DOHH2 (cell line): ENCODE measurements around the gene LRRC56.

Source experiments
- H3F3A ChIP-seq: fragments of 200-600 bp; sonication (generic), shearing (Covaris generic); 2 replicates; pipeline ENCODE4 v1.6.0; 2016; ENCODE audit warnings: antibody characterized with exemption, mild to moderate bottlenecking; ENCODE audit not compliant: control insufficient read depth, insufficient read depth
- H3K27ac ChIP-seq: fragments of 200-600 bp; sonication (generic); 2 replicates; pipeline ENCODE4 v1.5.1; 2014; ENCODE audit warnings: low read depth, mild to moderate bottlenecking, low read length, moderate library complexity
- H3K27me3 ChIP-seq: fragments of 200-600 bp; sonication (generic); 2 replicates; pipeline ENCODE4 v1.6.1; 2014; ENCODE audit warnings: mild to moderate bottlenecking, low read length, mixed read lengths; ENCODE audit not compliant: control insufficient read depth
- H3K36me3 ChIP-seq: fragments of 200-600 bp; sonication (generic); 2 replicates; pipeline ENCODE4 v1.6.1; 2014; ENCODE audit warnings: mild to moderate bottlenecking, low read length, moderate library complexity, mixed read lengths; ENCODE audit not compliant: control insufficient read depth
- H3K4me1 ChIP-seq: fragments of 200-600 bp; sonication (generic); 2 replicates; pipeline ENCODE4 v1.6.1; 2014; ENCODE audit warnings: mild to moderate bottlenecking, low read length, mixed read lengths; ENCODE audit not compliant: control insufficient read depth
- H3K4me2 ChIP-seq: fragments of 200-600 bp; sonication (generic); 2 replicates; pipeline ENCODE4 v1.6.0; 2014; ENCODE audit warnings: mild to moderate bottlenecking, low read length, moderate library complexity
- H3K4me3 ChIP-seq: fragments of 200-600 bp; sonication (generic); 2 replicates; pipeline ENCODE4 v1.5.1; 2014; ENCODE audit warnings: mild to moderate bottlenecking, low read length, mixed read lengths
- H3K79me2 ChIP-seq: fragments of 200-600 bp; sonication (generic); 2 replicates; pipeline ENCODE4 v1.6.1; 2014; ENCODE audit warnings: mild to moderate bottlenecking, low read length, mixed read lengths; ENCODE audit not compliant: control insufficient read depth
- H3K9me2 ChIP-seq: fragments of 200-600 bp; sonication (generic); replicated peaks from 2 replicates; pipeline ENCODE4 v1.6.1; 2014; ENCODE audit warnings: mild to moderate bottlenecking, low read length, mixed read lengths; ENCODE audit not compliant: control insufficient read depth
- H3K9me3 ChIP-seq: fragments of 200-600 bp; sonication (generic); 2 replicates; pipeline ENCODE4 v1.6.1; 2014; ENCODE audit warnings: antibody characterized with exemption, low read length, mixed read lengths; ENCODE audit not compliant: control insufficient read depth, insufficient read depth
- H4K20me1 ChIP-seq: fragments of 200-600 bp; sonication (generic); 2 replicates; pipeline ENCODE4 v1.6.0; 2014; ENCODE audit warnings: low read depth, mild to moderate bottlenecking, antibody characterized with exemption, low read length, moderate library complexity; ENCODE audit not compliant: control insufficient read depth, insufficient read depth
- EZH2phosphoT487 ChIP-seq: fragments of 200-600 bp; sonication (generic); IDR thresholded peaks from 2 replicates; pipeline ENCODE4 v1.6.1; 2017; ENCODE audit warnings: borderline replicate concordance, mild to moderate bottlenecking, antibody characterized with exemption, low read length, moderate library complexity, mixed read lengths
- TF ChIP-seq, protein P1 (sequence below): fragments of 200-600 bp; sonication (generic); IDR thresholded peaks from one replicate; pipeline ENCODE4 v1.5.1; 2014; ENCODE audit warnings: antibody characterized with exemption, mild to moderate bottlenecking, low read depth, low read length; ENCODE audit not compliant: poor library complexity, severe bottlenecking

The LRRC56 gene

DNA sequence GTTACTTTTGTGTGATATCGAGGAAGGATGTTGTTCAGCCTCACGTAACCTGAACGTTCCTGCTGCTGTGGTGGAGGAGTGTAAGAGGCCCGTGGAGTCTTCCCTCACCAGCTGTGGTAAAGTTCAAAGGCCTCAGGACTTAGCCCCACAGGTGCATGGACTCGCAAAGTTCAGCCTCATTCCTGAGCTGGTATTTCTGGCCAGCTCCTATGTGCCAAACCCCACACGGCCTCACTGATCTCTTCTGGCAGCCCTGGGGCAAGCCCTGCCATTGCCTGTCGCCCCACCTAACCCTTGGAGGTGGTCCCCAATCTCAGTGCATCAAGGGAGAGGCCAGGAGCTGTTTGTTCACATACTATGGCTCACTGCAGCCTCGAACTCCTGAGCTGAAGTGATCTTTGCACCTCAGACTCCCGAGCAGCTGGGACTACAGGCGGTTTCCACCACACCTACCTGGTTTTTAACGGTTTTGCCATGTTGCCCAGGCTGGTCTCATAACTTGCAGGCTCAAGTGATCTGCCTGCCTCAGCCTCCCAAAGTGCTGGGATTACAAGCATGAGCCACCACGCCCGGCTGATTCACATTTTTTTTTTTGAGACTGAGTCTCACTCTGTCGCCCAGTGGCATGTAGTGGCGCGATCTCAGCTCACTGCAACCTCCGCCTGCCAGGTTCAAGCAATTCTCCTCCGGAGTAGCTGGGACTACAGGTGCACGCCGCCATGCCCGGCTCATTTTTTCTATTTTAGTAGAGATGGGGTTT, 41.1 kb downstream of the LRRC56 start:
- Histone ChIP-seq H3K4me3 (peak overlapping the region; percentile 95), H3K9me3 (no peaks in the 10 kb centered on the region), H3K4me2 (peak overlapping the region; percentile 95), H3K4me1 (peaks cover 30% of the 10 kb centered on the region), H3K36me3 (peaks cover 48% of the 10 kb centered on the region), H3F3A (no peaks in the 10 kb centered on the region), H4K20me1 (peaks cover 25% of the 10 kb centered on the region), H3K27ac (no peak overlapping the region), H3K79me2 (peaks cover 63% of the 10 kb centered on the region), H3K9me2 (no peaks in the 10 kb centered on the region), H3K27me3 (peaks cover 8% of the 10 kb centered on the region)
- TF ChIP-seq EZH2phosphoT487, result no peak
- TF ChIP-seq, protein P1, sequence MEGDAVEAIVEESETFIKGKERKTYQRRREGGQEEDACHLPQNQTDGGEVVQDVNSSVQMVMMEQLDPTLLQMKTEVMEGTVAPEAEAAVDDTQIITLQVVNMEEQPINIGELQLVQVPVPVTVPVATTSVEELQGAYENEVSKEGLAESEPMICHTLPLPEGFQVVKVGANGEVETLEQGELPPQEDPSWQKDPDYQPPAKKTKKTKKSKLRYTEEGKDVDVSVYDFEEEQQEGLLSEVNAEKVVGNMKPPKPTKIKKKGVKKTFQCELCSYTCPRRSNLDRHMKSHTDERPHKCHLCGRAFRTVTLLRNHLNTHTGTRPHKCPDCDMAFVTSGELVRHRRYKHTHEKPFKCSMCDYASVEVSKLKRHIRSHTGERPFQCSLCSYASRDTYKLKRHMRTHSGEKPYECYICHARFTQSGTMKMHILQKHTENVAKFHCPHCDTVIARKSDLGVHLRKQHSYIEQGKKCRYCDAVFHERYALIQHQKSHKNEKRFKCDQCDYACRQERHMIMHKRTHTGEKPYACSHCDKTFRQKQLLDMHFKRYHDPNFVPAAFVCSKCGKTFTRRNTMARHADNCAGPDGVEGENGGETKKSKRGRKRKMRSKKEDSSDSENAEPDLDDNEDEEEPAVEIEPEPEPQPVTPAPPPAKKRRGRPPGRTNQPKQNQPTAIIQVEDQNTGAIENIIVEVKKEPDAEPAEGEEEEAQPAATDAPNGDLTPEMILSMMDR, result no peak

DNA sequence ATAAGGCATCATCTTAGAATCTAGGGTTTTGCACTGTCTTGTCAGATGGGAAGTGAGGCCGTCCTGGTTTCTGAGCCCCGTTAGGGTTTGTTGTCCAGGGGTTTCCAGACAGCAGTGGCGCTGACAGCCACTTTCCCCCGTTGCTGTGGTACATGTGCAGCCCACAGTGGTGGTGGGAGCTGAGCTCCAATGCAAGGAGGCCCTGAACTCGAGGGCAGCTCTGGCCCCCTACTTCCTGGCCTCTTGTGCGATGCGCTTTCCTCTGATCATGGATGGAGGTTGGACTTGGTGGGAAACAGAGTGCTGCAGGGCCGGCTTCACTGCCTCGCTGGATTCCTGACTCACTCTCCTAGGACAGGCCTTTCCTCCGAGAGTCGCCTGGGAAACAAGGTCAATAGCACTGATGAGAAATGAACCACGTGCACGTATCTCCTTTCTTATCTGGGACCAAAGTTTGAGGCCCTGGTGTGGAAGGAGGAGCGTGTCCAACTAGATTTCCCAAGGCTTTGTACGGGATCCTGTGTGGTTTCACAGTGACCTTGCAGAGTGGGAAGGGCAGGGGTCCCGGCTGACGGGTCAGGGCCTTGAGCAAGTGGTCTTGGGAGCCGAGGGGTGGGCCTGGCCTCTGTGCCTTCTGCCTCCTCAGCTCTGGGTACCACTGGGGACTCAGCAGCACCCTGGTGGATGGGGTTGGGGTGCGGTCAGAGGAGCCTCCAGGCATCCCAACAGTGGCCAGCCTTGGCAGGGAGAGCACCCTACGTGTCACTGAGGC, 42.7 kb downstream of the LRRC56 start:
- Histone ChIP-seq H3F3A (no peaks in the 10 kb centered on the region), H3K4me3 (no peak overlapping the region), H3K36me3 (peaks cover 57% of the 10 kb centered on the region), H3K4me2 (no peak overlapping the region), H3K9me2 (no peaks in the 10 kb centered on the region), H3K79me2 (peaks cover 72% of the 10 kb centered on the region), H4K20me1 (peaks cover 25% of the 10 kb centered on the region), H3K4me1 (peaks cover 22% of the 10 kb centered on the region), H3K27me3 (peaks cover 5% of the 10 kb centered on the region), H3K27ac (no peak overlapping the region), H3K9me3 (no peaks in the 10 kb centered on the region)
- TF ChIP-seq, protein P1, result no peak
- no peak for TF ChIP-seq EZH2phosphoT487

DNA sequence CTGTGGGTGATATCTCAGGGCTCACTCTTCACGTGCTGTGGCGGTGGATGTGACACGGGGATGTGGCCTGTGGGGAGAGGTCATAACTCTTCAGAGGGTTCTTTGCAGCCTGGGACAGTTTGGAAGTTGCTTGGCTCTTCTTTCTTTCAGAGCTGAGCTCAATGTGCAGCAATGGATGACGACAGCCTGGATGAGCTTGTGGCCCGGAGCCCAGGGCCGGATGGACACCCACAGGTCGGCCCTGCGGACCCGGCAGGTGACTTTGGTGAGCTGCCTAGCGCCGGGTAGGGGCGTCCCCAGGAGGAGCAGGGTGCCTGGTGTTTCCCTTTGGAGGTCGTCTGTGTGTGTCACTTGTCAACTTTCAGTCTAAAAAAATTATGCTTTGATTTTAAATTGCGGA, 44.0 kb downstream of the LRRC56 start:
- H3K9me2 ChIP-seq, result no peaks in the 10 kb centered on the region
- peaks cover 63% of the 10 kb centered on the region for H3K36me3 ChIP-seq
- H3K4me1 ChIP-seq, result peaks cover 15% of the 10 kb centered on the region
- H3K4me3 ChIP-seq, result no peak overlapping the region
- H3F3A ChIP-seq, result no peaks in the 10 kb centered on the region
- peaks cover 29% of the 10 kb centered on the region for H4K20me1 ChIP-seq
- H3K79me2 ChIP-seq, result peaks cover 76% of the 10 kb centered on the region
- no peak overlapping the region for H3K4me2 ChIP-seq
- H3K27me3 ChIP-seq, result no peaks in the 10 kb centered on the region
- no peak overlapping the region for H3K27ac ChIP-seq
- TF ChIP-seq, protein P1, result no peak
- no peak for TF ChIP-seq EZH2phosphoT487
- H3K9me3 ChIP-seq, result no peaks in the 10 kb centered on the region
